Brain microvascular endothelial cell (primary cell): ENCODE results near the gene ROS1.
A peak's percentile ranks its signal among the peaks of the same experiment; 100 is the strongest.

Experiments
- DNase-seq: peaks from one replicate; pipeline ENCODE4 v3.0.0-alpha.2; 2020
- H3K27ac ChIP-seq: fragments of 250-450 bp; sonication (Bioruptor Pico); 2 replicates; pipeline ENCODE4 v1.5.1; 2020; ENCODE audit warnings: mild to moderate bottlenecking, moderate library complexity
- H3K27me3 ChIP-seq: fragments of 250-450 bp; sonication (Bioruptor Pico); replicated peaks from 2 replicates; pipeline ENCODE4 v1.5.1; 2020; ENCODE audit warnings: mild to moderate bottlenecking
- H3K36me3 ChIP-seq: fragments of 250-450 bp; sonication (Bioruptor Pico); replicated peaks from 2 replicates; pipeline ENCODE4 v1.5.1; 2020; ENCODE audit warnings: mild to moderate bottlenecking
- H3K4me3 ChIP-seq: 2 replicates; pipeline ENCODE4 v1.5.1; 2011; ENCODE audit warnings: low read depth, mild to moderate bottlenecking, control low read depth, low read length, moderate library complexity
- CTCF ChIP-seq: IDR thresholded peaks from 2 replicates; pipeline ENCODE4 v1.5.1; 2011; ENCODE audit warnings: low read depth, mild to moderate bottlenecking, moderate library complexity, low read length, control low read depth, inconsistent platforms; ENCODE audit errors: missing control alignments
- in situ Hi-C: cut with HindIII; loops from 2 replicates; pipeline ENCODE4 v1.10.0; 2017; ENCODE audit warnings: low sequenced_read_pairs, low pct_ligation_motif_present

Gene ROS1

DNA sequence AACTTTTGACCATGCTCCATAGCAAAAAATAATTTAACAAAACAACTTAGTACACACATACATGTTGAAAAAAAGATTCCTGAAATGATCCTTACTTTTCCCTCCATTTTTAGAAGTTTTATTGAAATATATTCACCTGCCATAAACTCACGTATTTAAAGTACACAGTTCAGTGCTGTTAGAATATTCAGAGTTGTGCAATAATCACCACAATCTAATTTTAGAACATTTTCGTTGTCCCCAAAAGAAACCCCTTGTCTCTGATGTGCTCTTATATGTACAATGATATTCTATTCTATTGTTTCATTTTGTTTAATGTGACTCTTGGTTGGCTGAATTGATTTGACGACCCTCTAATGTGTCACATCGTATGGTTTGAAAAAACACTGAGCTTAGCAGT is 15.9 kb downstream of the ROS1 start:
- in situ Hi-C loops: no loop called here
- no peak for DNase-seq
- no peak for TF ChIP-seq CTCF
- Histone ChIP-seq H3K36me3 (no peaks in the 10 kb centered on the region), H3K27me3 (no peaks in the 10 kb centered on the region), H3K27ac (no peak overlapping the region), H3K4me3 (no peak overlapping the region)

- no peak for TF ChIP-seq CTCF
- DNase-seq: no peak
- Histone ChIP-seq H3K36me3 (no peaks in the 10 kb centered on the region), H3K27ac (no peak overlapping the region), H3K27me3 (no peaks in the 10 kb centered on the region), H3K4me3 (no peak overlapping the region)
- in situ Hi-C loops: no loop called here
These were observed 16.3 kb downstream of the ROS1 start for GRCh38 chr6:117409420-117409819.

DNA sequence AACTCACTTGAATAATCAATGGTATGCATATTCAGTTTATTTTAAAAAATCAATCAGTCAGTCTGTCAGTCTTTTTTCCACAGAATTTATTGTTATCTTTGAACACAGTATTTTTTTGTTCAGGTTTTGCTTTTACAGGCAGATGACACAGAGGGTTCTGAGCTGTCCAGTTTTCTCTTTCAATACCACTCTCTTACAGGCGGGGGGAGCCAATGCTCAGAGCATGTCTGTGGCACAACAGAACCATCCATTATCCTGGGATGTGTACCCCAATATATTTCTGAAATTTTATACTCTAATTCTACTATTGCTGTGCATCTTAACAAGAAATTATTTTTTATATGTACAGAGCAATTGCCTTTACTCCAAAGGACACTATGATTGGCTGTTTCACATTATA is 21.2 kb downstream of the ROS1 start:
- DNase-seq: peak; percentile 22

DNA sequence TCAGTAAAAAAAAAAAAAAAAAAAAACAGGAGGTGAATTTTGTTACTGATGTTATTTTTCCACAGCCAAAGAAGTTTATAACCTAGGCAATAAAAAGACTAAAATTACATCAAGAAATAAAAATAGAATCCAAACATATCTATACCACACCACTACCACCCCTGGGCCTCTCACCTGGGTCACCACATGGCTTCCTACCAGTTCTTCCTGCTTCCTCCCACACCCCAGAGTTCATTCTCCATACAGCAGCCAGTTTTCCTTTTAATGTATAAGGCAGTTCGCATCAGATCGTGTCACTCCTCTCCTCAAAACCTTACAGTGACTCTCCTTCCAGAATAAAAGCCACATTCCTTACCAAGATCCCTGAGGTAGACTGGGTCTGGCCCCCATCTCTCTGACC is 23.9 kb downstream of the ROS1 start:
- Histone ChIP-seq H3K4me3 (no peak overlapping the region), H3K36me3 (no peaks in the 10 kb centered on the region), H3K27ac (no peak overlapping the region), H3K27me3 (no peaks in the 10 kb centered on the region)
- in situ Hi-C loops: no loop called here
- TF ChIP-seq CTCF: no peak
- no peak for DNase-seq

More for the DNA sequence above, 21.2 kb downstream of the ROS1 start:
- H3K4me3 ChIP-seq: no peak overlapping the region
- H3K27ac ChIP-seq: no peak overlapping the region
- no peaks in the 10 kb centered on the region for H3K27me3 ChIP-seq
- in situ Hi-C loops: no loop called here
- peak; percentile 68 for TF ChIP-seq CTCF
- H3K36me3 ChIP-seq: no peaks in the 10 kb centered on the region

DNA sequence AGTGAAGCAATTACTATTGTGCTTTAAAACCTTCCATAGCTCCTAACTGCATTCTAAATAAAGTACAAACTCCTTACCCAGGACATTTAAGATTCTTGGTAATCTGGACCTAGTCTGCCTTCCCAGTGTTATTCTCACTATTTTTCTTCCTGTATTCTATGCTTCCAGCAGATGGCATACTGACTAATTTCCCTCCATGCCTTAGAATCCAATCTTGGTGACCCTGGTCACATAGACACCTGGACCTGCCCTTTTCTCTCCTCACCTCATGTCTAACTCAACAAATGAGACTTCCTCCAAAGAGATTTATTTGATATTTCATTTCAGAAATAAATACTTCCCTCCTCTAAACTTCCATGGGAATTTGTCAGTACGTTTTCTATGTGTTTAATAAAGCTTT is 25.8 kb downstream of the ROS1 start:
- Histone ChIP-seq H3K27ac (no peak overlapping the region), H3K4me3 (no peak overlapping the region), H3K36me3 (no peaks in the 10 kb centered on the region), H3K27me3 (no peaks in the 10 kb centered on the region)
- peak; percentile 52 for TF ChIP-seq CTCF
- in situ Hi-C loops: no loop called here
- DNase-seq: no peak

DNA sequence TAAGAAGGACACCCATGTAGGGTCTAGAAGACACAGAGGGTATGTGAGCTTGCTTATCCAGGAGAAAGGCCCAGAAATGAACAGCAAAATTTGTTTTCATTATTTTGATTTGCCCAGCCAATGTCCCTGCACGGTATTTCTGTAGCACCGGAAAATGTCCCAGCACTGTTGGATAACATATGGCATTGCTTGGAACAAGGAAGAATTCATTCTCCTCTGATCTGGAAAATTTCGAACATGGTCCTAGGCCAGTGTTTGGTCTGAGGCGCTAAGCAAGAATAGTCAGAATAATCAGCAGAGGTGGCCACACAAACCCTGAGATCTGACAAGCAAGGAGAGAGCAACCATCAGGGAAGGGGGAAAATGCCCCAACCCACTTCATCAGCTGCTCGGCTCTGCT is 26.6 kb downstream of the ROS1 start:
- in situ Hi-C loops: no loop called here
- no peak for TF ChIP-seq CTCF
- Histone ChIP-seq H3K27me3 (no peaks in the 10 kb centered on the region), H3K4me3 (no peak overlapping the region), H3K36me3 (no peaks in the 10 kb centered on the region), H3K27ac (no peak overlapping the region)
- no peak for DNase-seq
